Measurements from ENCODE around the gene SMC6. TPM values are rescaled to one million over a fixed set of nuclear protein-coding genes. Genes with fewer than 3 reads are reported as not detected.

The SMC6 gene
- total and polyA plus RNA-seq, 2 donors = 15.9 to 23.3 TPM

DNA sequence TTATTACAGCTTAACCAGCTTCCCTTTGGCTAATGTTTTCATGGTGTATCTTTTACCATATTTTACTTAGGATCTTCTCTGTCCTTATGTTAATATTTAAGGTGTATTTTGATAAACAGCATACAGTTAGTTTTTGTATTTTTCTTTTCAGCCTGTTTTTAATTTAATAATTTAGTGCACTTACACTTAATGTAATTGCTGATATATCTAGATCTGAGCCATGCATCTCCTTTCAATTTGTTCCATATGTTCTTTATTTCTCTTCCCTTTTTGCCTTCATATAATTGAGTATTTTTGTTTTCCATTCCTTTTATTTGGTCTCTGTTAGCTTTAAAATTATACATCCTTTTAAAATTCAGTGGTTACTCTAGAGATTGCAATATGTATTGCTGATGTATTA lies 78.8 kb downstream of the SMC6 start:
- DNase-seq (ENCODE audit: low read depth in 6 of 9, low spot score in 9 of 9) = no peak
- Histone ChIP-seq H3K27me3 (ENCODE audit: control insufficient read depth in 2 of 2, insufficient read depth in 1 of 2, low read length in 1 of 2) (no peaks in the 10 kb centered on the region), H3K27ac (ENCODE audit: low read depth in 1 of 2, low read length in 1 of 2) (no peak overlapping the region), H3K9me3 (ENCODE audit: control insufficient read depth in 2 of 2, insufficient read depth in 1 of 2, low read length in 1 of 2) (no peaks in the 10 kb centered on the region), H3K36me3 (ENCODE audit: control insufficient read depth in 2 of 2, insufficient read depth in 2 of 2, low read length in 1 of 2) (peaks cover 0 to 13% of the 10 kb centered on the region in 2 donors), H3K4me3 (ENCODE audit: low read length in 2 of 2) (no peak overlapping the region), H3K4me1 (ENCODE audit: control insufficient read depth in 2 of 2, insufficient read depth in 2 of 2, low read length in 2 of 2) (no peaks in the 10 kb centered on the region)

- H3K9me3 ChIP-seq (ENCODE audit: control insufficient read depth in 2 of 2, insufficient read depth in 1 of 2, low read length in 1 of 2) = no peaks in the 10 kb centered on the region
- H3K27me3 ChIP-seq (ENCODE audit: control insufficient read depth in 2 of 2, insufficient read depth in 1 of 2, low read length in 1 of 2) = no peaks in the 10 kb centered on the region
- WGBS = 97% methylated on average over 7 of the region's 7 CpGs
- H3K27ac ChIP-seq (ENCODE audit: low read depth in 1 of 2, low read length in 1 of 2) = no peak overlapping the region
- H3K4me1 ChIP-seq (ENCODE audit: control insufficient read depth in 2 of 2, insufficient read depth in 2 of 2, low read length in 2 of 2) = no peaks in the 10 kb centered on the region
- no peak for DNase-seq (ENCODE audit: low read depth in 6 of 9, low spot score in 9 of 9)
- H3K36me3 ChIP-seq (ENCODE audit: control insufficient read depth in 2 of 2, insufficient read depth in 2 of 2, low read length in 1 of 2) = peaks cover 0 to 25% of the 10 kb centered on the region in 2 donors
- H3K4me3 ChIP-seq (ENCODE audit: low read length in 2 of 2) = no peak overlapping the region
These were observed 80.9 kb downstream of the SMC6 start for GRCh38 chr2:17672583-17673317.

DNA sequence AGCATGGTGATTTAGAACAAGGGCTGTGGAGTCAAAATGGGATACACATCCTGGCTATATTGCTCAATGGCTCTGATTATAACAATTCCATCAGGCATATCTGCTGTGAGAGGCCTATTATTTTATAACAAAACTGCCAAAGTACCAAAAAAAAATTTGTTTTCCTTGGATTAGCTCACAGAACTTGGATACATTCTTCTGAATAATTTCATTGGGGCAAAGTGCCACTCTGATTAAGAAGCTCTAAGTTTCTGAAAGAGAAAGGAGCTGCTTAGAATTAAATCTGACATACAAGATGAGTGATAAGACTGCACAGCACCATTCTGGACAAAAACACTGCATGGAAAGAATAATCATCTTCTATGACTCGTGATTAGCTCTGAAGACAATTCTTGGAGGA lies 85.7 kb downstream of the SMC6 start:
- Histone ChIP-seq H3K27me3 (ENCODE audit: control insufficient read depth in 2 of 2, insufficient read depth in 1 of 2, low read length in 1 of 2) (no peaks in the 10 kb centered on the region), H3K27ac (ENCODE audit: low read depth in 1 of 2, low read length in 1 of 2) (no peak overlapping the region), H3K9me3 (ENCODE audit: control insufficient read depth in 2 of 2, insufficient read depth in 1 of 2, low read length in 1 of 2) (no peaks in the 10 kb centered on the region), H3K36me3 (ENCODE audit: control insufficient read depth in 2 of 2, insufficient read depth in 2 of 2, low read length in 1 of 2) (peaks cover 3 to 28% of the 10 kb centered on the region in 2 donors), H3K4me1 (ENCODE audit: control insufficient read depth in 2 of 2, insufficient read depth in 2 of 2, low read length in 2 of 2) (no peaks in the 10 kb centered on the region), H3K4me3 (ENCODE audit: low read length in 2 of 2) (no peak overlapping the region)
- 97% methylated on average over 1 of the region's 1 CpG for WGBS
- no peak for DNase-seq (ENCODE audit: low read depth in 6 of 9, low spot score in 9 of 9)

- Histone ChIP-seq H3K36me3 (ENCODE audit: control insufficient read depth in 2 of 2, insufficient read depth in 2 of 2, low read length in 1 of 2) (peaks cover 3 to 31% of the 10 kb centered on the region in 2 donors), H3K27ac (ENCODE audit: low read depth in 1 of 2, low read length in 1 of 2) (no peak overlapping the region), H3K4me3 (ENCODE audit: low read length in 2 of 2) (no peak overlapping the region), H3K9me3 (ENCODE audit: control insufficient read depth in 2 of 2, insufficient read depth in 1 of 2, low read length in 1 of 2) (no peaks in the 10 kb centered on the region), H3K4me1 (ENCODE audit: control insufficient read depth in 2 of 2, insufficient read depth in 2 of 2, low read length in 2 of 2) (no peaks in the 10 kb centered on the region), H3K27me3 (ENCODE audit: control insufficient read depth in 2 of 2, insufficient read depth in 1 of 2, low read length in 1 of 2) (no peaks in the 10 kb centered on the region)
- 100% methylated on average over 1 of the region's 1 CpG for WGBS
- DNase-seq (ENCODE audit: low read depth in 6 of 9, low spot score in 9 of 9) = no peak
These were observed 89.1 kb downstream of the SMC6 start for GRCh38 chr2:17664534-17664933.

DNA sequence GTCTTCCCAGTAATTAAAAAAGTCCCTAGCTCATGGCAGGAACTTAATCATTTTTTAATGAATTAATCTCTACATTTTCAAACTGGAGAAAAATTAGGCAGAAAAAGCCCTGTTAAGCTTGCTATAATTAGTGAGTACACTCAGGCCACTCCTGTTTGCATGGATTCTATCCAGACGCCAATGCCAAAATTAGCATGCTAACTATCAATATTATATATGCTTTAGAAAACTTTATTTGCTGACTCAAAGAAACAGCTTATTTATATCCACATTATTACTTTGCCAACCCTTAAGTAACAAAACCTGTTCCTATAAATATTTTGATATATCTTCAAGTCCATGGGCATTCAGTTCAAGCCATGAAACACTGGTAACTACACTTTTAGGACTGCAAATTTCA lies 90.9 kb downstream of the SMC6 start:
- WGBS = 99% methylated on average over 1 of the region's 1 CpG
- Histone ChIP-seq H3K36me3 (ENCODE audit: control insufficient read depth in 2 of 2, insufficient read depth in 2 of 2, low read length in 1 of 2) (peaks cover 3 to 22% of the 10 kb centered on the region in 2 donors), H3K4me1 (ENCODE audit: control insufficient read depth in 2 of 2, insufficient read depth in 2 of 2, low read length in 2 of 2) (no peaks in the 10 kb centered on the region), H3K27ac (ENCODE audit: low read depth in 1 of 2, low read length in 1 of 2) (no peak overlapping the region), H3K4me3 (ENCODE audit: low read length in 2 of 2) (no peak overlapping the region), H3K9me3 (ENCODE audit: control insufficient read depth in 2 of 2, insufficient read depth in 1 of 2, low read length in 1 of 2) (no peaks in the 10 kb centered on the region), H3K27me3 (ENCODE audit: control insufficient read depth in 2 of 2, insufficient read depth in 1 of 2, low read length in 1 of 2) (no peaks in the 10 kb centered on the region)
- no peak for DNase-seq (ENCODE audit: low read depth in 6 of 9, low spot score in 9 of 9)

- peaks cover 3 to 20% of the 10 kb centered on the region in 2 donors for H3K36me3 ChIP-seq (ENCODE audit: control insufficient read depth in 2 of 2, insufficient read depth in 2 of 2, low read length in 1 of 2)
These were observed 92.2 kb downstream of the SMC6 start for GRCh38 chr2:17661460-17661859.

DNA sequence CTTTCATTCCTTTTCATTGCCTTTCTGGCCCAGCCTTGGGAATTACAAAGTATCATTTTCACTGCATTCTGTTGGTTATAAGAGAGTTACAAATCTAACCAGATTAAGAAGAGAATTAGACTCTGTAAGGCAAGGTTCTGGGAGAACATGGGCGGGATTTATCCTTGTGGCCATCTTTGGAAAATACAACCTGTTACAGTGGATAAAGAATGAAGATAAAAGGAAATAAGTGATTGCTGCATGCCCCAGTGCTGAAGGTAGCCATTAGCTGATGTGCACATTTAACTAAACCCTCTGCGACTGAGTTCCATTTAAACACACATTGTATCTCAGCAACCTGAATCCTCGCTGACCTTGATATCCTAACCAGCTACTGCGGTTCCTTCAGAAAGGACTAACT lies 93.4 kb downstream of the SMC6 start:
- H3K9me3 ChIP-seq (ENCODE audit: control insufficient read depth in 2 of 2, insufficient read depth in 1 of 2, low read length in 1 of 2) = no peaks in the 10 kb centered on the region
- WGBS = 92% methylated on average over 4 of the region's 4 CpGs

More at GRCh38 chr2:17661460-17661859, 92.2 kb downstream of the SMC6 start:
- DNase-seq (ENCODE audit: low read depth in 6 of 9, low spot score in 9 of 9) = no peak
- 97% methylated on average over 1 of the region's 1 CpG for WGBS
- Histone ChIP-seq H3K27ac (ENCODE audit: low read depth in 1 of 2, low read length in 1 of 2) (no peak overlapping the region), H3K4me1 (ENCODE audit: control insufficient read depth in 2 of 2, insufficient read depth in 2 of 2, low read length in 2 of 2) (no peaks in the 10 kb centered on the region), H3K27me3 (ENCODE audit: control insufficient read depth in 2 of 2, insufficient read depth in 1 of 2, low read length in 1 of 2) (no peaks in the 10 kb centered on the region), H3K9me3 (ENCODE audit: control insufficient read depth in 2 of 2, insufficient read depth in 1 of 2, low read length in 1 of 2) (no peaks in the 10 kb centered on the region), H3K4me3 (ENCODE audit: low read length in 2 of 2) (no peak overlapping the region)

GRCh38 chr2:17658251-17658843 lies 95.3 kb downstream of the SMC6 start:
- Histone ChIP-seq H3K4me1 (ENCODE audit: control insufficient read depth in 2 of 2, insufficient read depth in 2 of 2, low read length in 2 of 2) (no peaks in the 10 kb centered on the region), H3K27me3 (ENCODE audit: control insufficient read depth in 2 of 2, insufficient read depth in 1 of 2, low read length in 1 of 2) (no peaks in the 10 kb centered on the region), H3K36me3 (ENCODE audit: control insufficient read depth in 2 of 2, insufficient read depth in 2 of 2, low read length in 1 of 2) (peaks cover 0 to 11% of the 10 kb centered on the region in 2 donors), H3K4me3 (ENCODE audit: low read length in 2 of 2) (no peak overlapping the region), H3K27ac (ENCODE audit: low read depth in 1 of 2, low read length in 1 of 2) (no peak overlapping the region), H3K9me3 (ENCODE audit: control insufficient read depth in 2 of 2, insufficient read depth in 1 of 2, low read length in 1 of 2) (no peaks in the 10 kb centered on the region)
- WGBS = 83% methylated on average over 6 of the region's 6 CpGs
- no peak for DNase-seq (ENCODE audit: low read depth in 6 of 9, low spot score in 9 of 9)

More for the DNA sequence above, 93.4 kb downstream of the SMC6 start:
- H3K27me3 ChIP-seq (ENCODE audit: control insufficient read depth in 2 of 2, insufficient read depth in 1 of 2, low read length in 1 of 2) = no peaks in the 10 kb centered on the region
- no peak overlapping the region for H3K4me3 ChIP-seq (ENCODE audit: low read length in 2 of 2)
- no peak for DNase-seq (ENCODE audit: low read depth in 6 of 9, low spot score in 9 of 9)
- no peak overlapping the region for H3K27ac ChIP-seq (ENCODE audit: low read depth in 1 of 2, low read length in 1 of 2)
- peaks cover 3 to 15% of the 10 kb centered on the region in 2 donors for H3K36me3 ChIP-seq (ENCODE audit: control insufficient read depth in 2 of 2, insufficient read depth in 2 of 2, low read length in 1 of 2)
- no peaks in the 10 kb centered on the region for H3K4me1 ChIP-seq (ENCODE audit: control insufficient read depth in 2 of 2, insufficient read depth in 2 of 2, low read length in 2 of 2)

GRCh38 chr2:17657759-17658158 lies 95.9 kb downstream of the SMC6 start:
- WGBS = 97% methylated on average over 4 of the region's 4 CpGs
- DNase-seq (ENCODE audit: low read depth in 6 of 9, low spot score in 9 of 9) = no peak
- no peak overlapping the region for H3K27ac ChIP-seq (ENCODE audit: low read depth in 1 of 2, low read length in 1 of 2)
- H3K36me3 ChIP-seq (ENCODE audit: control insufficient read depth in 2 of 2, insufficient read depth in 2 of 2, low read length in 1 of 2) = peaks cover 0 to 11% of the 10 kb centered on the region in 2 donors
- H3K4me1 ChIP-seq (ENCODE audit: control insufficient read depth in 2 of 2, insufficient read depth in 2 of 2, low read length in 2 of 2) = no peaks in the 10 kb centered on the region
- no peaks in the 10 kb centered on the region for H3K9me3 ChIP-seq (ENCODE audit: control insufficient read depth in 2 of 2, insufficient read depth in 1 of 2, low read length in 1 of 2)
- no peak overlapping the region for H3K4me3 ChIP-seq (ENCODE audit: low read length in 2 of 2)
- H3K27me3 ChIP-seq (ENCODE audit: control insufficient read depth in 2 of 2, insufficient read depth in 1 of 2, low read length in 1 of 2) = no peaks in the 10 kb centered on the region
